Motor neuron (in vitro differentiated cells): ENCODE data around the gene SNTN. TPM values are rescaled to one million over a fixed set of nuclear protein-coding genes. Genes with fewer than 3 reads are reported as not detected.
"Not testable (repeated sequence)": the region's sequence is repeated elsewhere in the genome, so short reads cannot be mapped to it uniquely, and the experiment has no call there.

Experiments used
- ATAC-seq, 8 experiments: fragments of 200-7000 bp; cut with Tn5 transposase; replicated peaks in 6 of 8; 2 replicates each; pipeline ENCODE4 v1.8.0; 2021; ENCODE audit warnings: mild to moderate bottlenecking in 8 of 8, moderate library complexity in 8 of 8
- H3K27ac ChIP-seq, 2 donors: fragments of 250-450 bp; sonication (Bioruptor Pico); 2 replicates each; pipeline ENCODE4 v1.9.0; 2021; ENCODE audit warnings: antibody characterized with exemption in 2 of 2, mild to moderate bottlenecking in 2 of 2, moderate library complexity in 1 of 2
- H3K4me1 ChIP-seq, 2 donors: fragments of 250-450 bp; sonication (Bioruptor Pico); replicated peaks in 1 of 2; 2 replicates each; pipeline ENCODE4 v1.6.1; 2021; ENCODE audit warnings: antibody characterized with exemption in 2 of 2, mild to moderate bottlenecking in 2 of 2, moderate library complexity in 1 of 2
- H3K4me3 ChIP-seq, 5 donors: fragments of 250-450 bp; sonication (Bioruptor Pico); 2 replicates each; pipeline ENCODE4 v1.9.0; 2021; ENCODE audit warnings: antibody characterized with exemption in 5 of 5, mild to moderate bottlenecking in 5 of 5, moderate library complexity in 4 of 5
- WGBS, 10 experiments: fragments of 450-650 bp; shearing (Covaris generic); methylation state at CpG; one replicate each; pipeline ENCODE4 v1.0.0; 2022; 5-methylcytosine and 5-hydroxymethylcytosine counted together
- in situ Hi-C, 9 experiments: fragments of 400-800 bp; cut with MboI; loops; one replicate each; pipeline ENCODE4 v1.15.0; 2021; ENCODE audit warnings: low sequenced_read_pairs in 9 of 9, low pct_unique_long_range_greater_than_20kb in 2 of 9; ENCODE audit not compliant: unreplicated experiment in 9 of 9
- total RNA-seq, 8 experiments: library from RNA; unstranded; fragments of 300-600 nt; gene quantifications; 2 replicates each; pipeline versions ENCODE4 v1.2.3 to v1.2.4, GENCODE V29; 2022

Gene SNTN
- total RNA-seq, 8 experiments from 2014 or later = 0.09 to 0.38 (median 0.14) TPM; not detected in 3

- in situ Hi-C loops, ATAC-seq, H3K27ac ChIP-seq: not testable (repeated sequence)
- Histone ChIP-seq H3K4me3 (peak overlapping the region in 2 of 5 donors; percentile 13 to 14), H3K4me1 (peaks cover 3 to 19% of the 10 kb centered on the region in 2 donors)
- 28 to 100% (median 54%) methylated on average over 1 to 12 of the region's 25 CpGs; no CpG with 5 or more reads in 4 of the 10 experiments for WGBS, 10 experiments
Measured at GRCh38 chr3:63644928-63645781, 7.3 kb upstream of the SNTN start.

GRCh38 chr3:63654211-63654610 is 1.7 kb downstream of the SNTN start:
- Histone ChIP-seq H3K27ac (no peak overlapping the region), H3K4me1 (peaks cover 0 to 6% of the 10 kb centered on the region in 2 donors), H3K4me3 (no peak overlapping the region)
- in situ Hi-C loops = no loop called here
- ATAC-seq = no peak
- 11 to 90% (median 60%) methylated on average over 1 to 4 of the region's 4 CpGs; no CpG with 5 or more reads in 1 of the 10 experiments for WGBS, 10 experiments

DNA sequence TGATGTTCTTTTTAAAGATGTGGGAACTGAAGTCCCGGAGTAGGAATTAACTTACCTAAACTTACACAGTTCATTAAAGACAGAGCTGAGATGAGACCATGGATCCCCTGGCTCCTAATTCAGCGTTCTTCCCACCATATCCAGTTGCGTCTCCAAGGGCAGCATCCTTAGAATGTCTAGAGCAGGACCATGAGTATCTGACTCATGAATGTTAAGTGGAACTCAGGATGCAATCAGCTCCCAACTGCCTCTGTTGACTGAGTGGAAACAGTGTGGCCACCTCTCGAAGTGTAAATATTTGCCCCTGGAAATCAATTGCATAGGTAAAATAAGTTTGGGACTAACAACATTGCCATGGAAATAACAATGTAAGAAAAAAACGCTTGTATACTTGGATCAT is 2.5 kb downstream of the SNTN start:
- ATAC-seq = peak in 1 of 8 experiments; percentile 45
- 40 to 100% (median 76%) methylated on average over 1 to 5 of the region's 5 CpGs for WGBS, 10 experiments
- Histone ChIP-seq H3K4me1 (peaks cover 0 to 6% of the 10 kb centered on the region in 2 donors), H3K27ac (no peak overlapping the region), H3K4me3 (no peak overlapping the region)
- in situ Hi-C loops = no loop called here

GRCh38 chr3:63655519-63655918 is 3.0 kb downstream of the SNTN start:
- in situ Hi-C loops = no loop called here
- Histone ChIP-seq H3K27ac (no peak overlapping the region), H3K4me1 (peaks cover 0 to 6% of the 10 kb centered on the region in 2 donors), H3K4me3 (no peak overlapping the region)
- WGBS, 10 experiments = 0 to 100% (median 83%) methylated on average over 1 to 4 of the region's 4 CpGs; no CpG with 5 or more reads in 4 of the 10 experiments
- no peak for ATAC-seq

DNA sequence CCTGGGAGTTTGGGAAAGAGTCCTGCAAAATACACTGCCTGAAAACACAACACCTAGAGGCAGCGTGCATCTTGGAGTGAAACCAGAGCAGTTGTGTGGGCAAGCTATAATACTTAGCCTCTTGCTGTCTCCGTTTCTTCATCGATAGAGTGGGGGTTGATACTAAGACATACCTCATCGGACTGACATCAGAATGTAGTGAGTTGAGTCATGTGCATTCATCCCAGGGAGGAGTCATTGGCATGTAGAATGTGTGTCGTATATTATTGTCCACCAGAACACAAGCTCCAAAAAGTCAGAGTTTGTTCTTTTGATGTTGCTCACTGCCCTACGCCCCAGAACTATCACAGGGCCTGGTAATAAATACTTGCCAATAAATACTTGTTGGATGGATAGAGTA is 4.3 kb downstream of the SNTN start:
- no peak overlapping the region for H3K27ac ChIP-seq
- in situ Hi-C loops = no loop called here
- ATAC-seq = peak in 7 of 8 experiments; percentile 26 to 91 (median 56)

DNA sequence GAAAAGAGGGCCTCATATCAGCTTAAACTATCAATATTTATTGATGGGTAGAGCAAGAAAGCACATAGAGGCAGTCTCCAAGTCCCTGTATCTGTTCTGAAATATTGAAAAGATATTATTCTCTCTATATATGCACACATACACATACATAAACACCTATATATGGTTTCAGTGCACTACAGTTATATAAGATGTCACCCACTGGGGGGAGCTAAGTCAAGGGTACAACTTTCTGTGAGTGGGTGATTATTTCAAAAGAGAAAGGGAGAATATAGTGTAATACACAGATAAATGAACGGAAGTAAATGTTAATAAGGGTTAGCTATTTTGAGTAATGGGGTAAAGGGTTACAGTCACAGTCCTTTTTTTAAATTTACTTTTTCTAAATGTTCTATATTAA is 8.8 kb downstream of the SNTN start:
- in situ Hi-C loops = no loop called here
- Histone ChIP-seq H3K27ac (no peak overlapping the region), H3K4me1 (peaks cover 0 to 6% of the 10 kb centered on the region in 2 donors), H3K4me3 (no peak overlapping the region)
- WGBS, 10 experiments = 0 to 100% (median 89%) methylated on average over 1 of the region's 1 CpG
- no peak for ATAC-seq

More for the DNA sequence above, 4.3 kb downstream of the SNTN start:
- 30 to 91% (median 75%) methylated on average over 1 to 6 of the region's 6 CpGs; no CpG with 5 or more reads in 2 of the 10 experiments for WGBS, 10 experiments
- Histone ChIP-seq H3K4me1 (peaks cover 0 to 6% of the 10 kb centered on the region in 2 donors), H3K4me3 (no peak overlapping the region)

- in situ Hi-C loops = no loop called here
- Histone ChIP-seq H3K4me3 (no peak overlapping the region), H3K27ac (no peak overlapping the region), H3K4me1 (peaks cover 0 to 4% of the 10 kb centered on the region in 2 donors)
- 47 to 100% (median 78%) methylated on average over 1 to 4 of the region's 4 CpGs; no CpG with 5 or more reads in 3 of the 10 experiments for WGBS, 10 experiments
- ATAC-seq = no peak
Measured at GRCh38 chr3:63662011-63662410, 9.5 kb downstream of the SNTN start.

DNA sequence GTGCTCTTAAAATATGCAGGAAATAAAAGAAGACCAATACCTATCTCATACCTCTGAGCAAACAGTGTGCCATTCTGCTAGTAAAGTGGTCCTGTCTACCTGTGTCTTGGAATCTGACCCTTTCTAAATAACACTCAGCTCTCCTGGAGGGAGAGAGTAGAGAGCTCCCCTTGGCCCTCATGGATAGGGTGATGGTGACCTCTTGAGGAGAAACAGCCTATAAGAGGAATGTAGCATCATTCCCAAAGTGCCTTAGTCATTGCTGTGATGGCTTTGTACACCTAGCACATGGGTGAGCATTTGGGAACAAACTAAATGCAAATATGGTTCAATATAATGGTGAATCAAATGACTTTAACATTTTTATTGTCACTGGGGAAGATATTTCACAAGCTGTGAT is 10.0 kb downstream of the SNTN start:
- in situ Hi-C loops = no loop called here
- ATAC-seq = peak in 1 of 8 experiments; percentile 56
- Histone ChIP-seq H3K27ac (no peak overlapping the region), H3K4me1 (no peaks in the 10 kb centered on the region), H3K4me3 (no peak overlapping the region)

- H3K4me1 ChIP-seq = no peaks in the 10 kb centered on the region
- no peak for ATAC-seq
- 63 to 96% (median 78%) methylated on average over 3 to 7 of the region's 7 CpGs; no CpG with 5 or more reads in 1 of the 10 experiments for WGBS, 10 experiments
Measured at GRCh38 chr3:63670544-63670943, 18.1 kb downstream of the SNTN start.

DNA sequence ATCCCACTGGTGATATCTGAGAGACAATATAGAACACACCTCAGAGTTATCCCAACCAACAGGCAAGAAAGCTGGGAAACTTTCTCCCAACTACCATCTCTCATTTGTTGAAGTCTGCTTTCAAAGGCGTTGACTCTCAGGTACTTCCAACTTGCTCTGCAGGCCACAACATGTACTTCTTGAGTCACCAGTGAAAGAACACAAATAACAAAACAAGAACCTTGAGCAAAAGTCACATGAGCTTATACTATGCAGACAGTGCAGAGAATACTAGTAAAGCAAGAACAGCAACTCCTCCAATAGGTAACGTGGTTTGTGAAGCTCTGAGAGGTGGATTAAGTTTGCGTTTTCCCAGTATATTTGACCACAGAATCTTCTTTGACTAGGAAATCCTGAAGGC is 20.6 kb downstream of the SNTN start:
- no peak overlapping the region for H3K27ac ChIP-seq
- H3K4me3 ChIP-seq = no peak overlapping the region
- no peaks in the 10 kb centered on the region for H3K4me1 ChIP-seq
- 71 to 100% (median 87%) methylated on average over 1 to 3 of the region's 3 CpGs; no CpG with 5 or more reads in 6 of the 10 experiments for WGBS, 10 experiments
- in situ Hi-C loops = no loop called here
- ATAC-seq = no peak

More at GRCh38 chr3:63670544-63670943, 18.1 kb downstream of the SNTN start:
- Histone ChIP-seq H3K27ac (no peak overlapping the region), H3K4me3 (no peak overlapping the region)
- in situ Hi-C loops = no loop called here

DNA sequence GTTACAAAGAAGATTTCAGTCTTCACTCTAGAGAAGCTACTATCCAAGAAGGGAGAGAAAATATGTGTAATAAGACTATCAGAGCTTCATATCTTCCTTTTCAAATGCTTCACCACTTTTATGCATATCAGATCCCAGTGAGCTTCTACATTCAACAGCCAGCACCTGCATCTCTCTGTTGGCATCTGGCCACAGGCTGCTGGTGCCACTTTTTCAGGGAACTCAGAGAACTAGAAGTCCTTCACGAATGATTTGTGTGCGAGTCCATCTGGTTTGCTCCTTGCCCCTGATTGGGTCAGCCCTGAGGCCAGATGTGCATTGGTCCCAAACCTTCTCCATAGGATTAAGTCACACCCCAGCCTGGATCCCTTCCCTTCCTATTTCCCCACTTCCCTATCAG is 22.1 kb downstream of the SNTN start:
- 43 to 100% (median 80%) methylated on average over 1 to 2 of the region's 2 CpGs; no CpG with 5 or more reads in 6 of the 10 experiments for WGBS, 10 experiments
- Histone ChIP-seq H3K4me3 (no peak overlapping the region), H3K4me1 (no peaks in the 10 kb centered on the region), H3K27ac (no peak overlapping the region)
- in situ Hi-C loops = no loop called here
- ATAC-seq = no peak

GRCh38 chr3:63679186-63679585 is 26.7 kb downstream of the SNTN start:
- H3K27ac ChIP-seq = no peak overlapping the region
- in situ Hi-C loops = no loop called here
- ATAC-seq = no peak
- H3K4me3 ChIP-seq = no peak overlapping the region
- H3K4me1 ChIP-seq = no peaks in the 10 kb centered on the region
- 80 to 100% (median 100%) methylated on average over 1 of the region's 1 CpG; no CpG with 5 or more reads in 2 of the 10 experiments for WGBS, 10 experiments

GRCh38 chr3:63684081-63684480 is 31.6 kb downstream of the SNTN start:
- in situ Hi-C loops = no loop called here
- Histone ChIP-seq H3K27ac (no peak overlapping the region), H3K4me3 (no peak overlapping the region), H3K4me1 (peaks cover 5 to 8% of the 10 kb centered on the region in 2 donors)
- WGBS, 10 experiments = 25 to 90% (median 81%) methylated on average over 2 to 6 of the region's 6 CpGs; no CpG with 5 or more reads in 1 of the 10 experiments
- no peak for ATAC-seq
